Sigmoid colon (tissue), 7 donors: ENCODE data around the gene SLC39A11. TPM values are rescaled to one million over a fixed set of nuclear protein-coding genes. Genes with fewer than 3 reads are reported as not detected.

Experiments used
- DNase-seq: peaks from one replicate; pipeline ENCODE4 v3.0.0-alpha.2; 2019
- H3K27ac ChIP-seq, 4 donors: fragments of 200-600 bp; sonication (generic); one replicate each; pipeline ENCODE4 v1.5.1; 2016 to 2019; ENCODE audit warnings: mild to moderate bottlenecking in 1 of 4
- H3K27me3 ChIP-seq, 3 donors: fragments of 200-600 bp; sonication (generic); one replicate each; pipeline ENCODE4 v1.5.1; 2019; ENCODE audit warnings: mild to moderate bottlenecking in 1 of 3
- H3K36me3 ChIP-seq, 4 donors: fragments of 200-600 bp; sonication (generic); one replicate each; pipeline ENCODE4 v1.5.1; 2016 to 2019
- H3K4me1 ChIP-seq, 4 donors: fragments of 200-600 bp; sonication (generic); one replicate each; pipeline ENCODE4 v1.5.1; 2017 to 2019
- H3K4me3 ChIP-seq, 4 donors: fragments of 200-600 bp; sonication (generic); one replicate each; pipeline ENCODE4 v1.5.1; 2017 to 2019; ENCODE audit warnings: mild to moderate bottlenecking in 2 of 4, moderate library complexity in 1 of 4
- H3K9me3 ChIP-seq, 4 donors: fragments of 200-600 bp in 3 of 4; sonication (generic) in 3 of 4; one replicate each; pipeline versions ENCODE4 v1.5.1 to v1.6.1; 2013 to 2019
- EP300 ChIP-seq, 4 donors: sonication (generic); formaldehyde crosslinking; IDR thresholded peaks; one replicate each; pipeline ENCODE4 v1.6.1; 2017; ENCODE audit warnings: antibody characterized with exemption in 4 of 4
- POLR2A ChIP-seq, 2 donors: fragments of 450-650 bp; IDR thresholded peaks; one replicate each; pipeline ENCODE4 v1.6.1; 2016; ENCODE audit warnings: antibody characterized with exemption in 2 of 2, mild to moderate bottlenecking in 2 of 2, moderate library complexity in 2 of 2
- POLR2AphosphoS5 ChIP-seq, 4 donors: sonication (generic); formaldehyde crosslinking; IDR thresholded peaks; one replicate each; pipeline ENCODE4 v1.6.1; 2017; ENCODE audit warnings: antibody characterized with exemption in 4 of 4
- WGBS, 2 donors: extraction: QIAGEN DNeasy Blood & Tissue Kit; methylation state at CpG; one replicate each; pipeline ENCODE4 v1.1.7; 2013; 5-methylcytosine and 5-hydroxymethylcytosine counted together
- intact Hi-C: fragments of 100-400 bp; cut with DNase I; formaldehyde crosslinking; loops from one replicate; pipeline ENCODE4 v1.15.1; 2023
- polyA plus RNA-seq, 3 donors: library from polyadenylated mRNA; stranded (reverse); fragments of 200-250 nt; gene quantifications; one replicate each; pipeline ENCODE4 v1.2.3, GENCODE V29; 2013
- total RNA-seq, 4 donors: library from RNA; depleted of rRNA; stranded (reverse); fragments of >200 nt; gene quantifications; one replicate each; pipeline ENCODE4 v1.1.0, GENCODE V29; 2016
- TF ChIP-seq, protein P1 (sequence below), 4 experiments: fragments of 450-650 bp in 3 of 4; fragments of 200-600 bp in 1 of 4; IDR thresholded peaks; one replicate each; pipeline ENCODE4 v1.5.1; 2016 to 2019; ENCODE audit warnings: antibody characterized with exemption in 4 of 4, mild to moderate bottlenecking in 3 of 4, moderate library complexity in 2 of 4
- donor health status: healthy with polysubstance abuse.
- donor health status: Bipolar disorder and iron deficiency.
- donor health status: healthy.

The SLC39A11 gene
- total and polyA plus RNA-seq, 7 donors: 7.6 to 16.4 (median 8.4) TPM

DNA sequence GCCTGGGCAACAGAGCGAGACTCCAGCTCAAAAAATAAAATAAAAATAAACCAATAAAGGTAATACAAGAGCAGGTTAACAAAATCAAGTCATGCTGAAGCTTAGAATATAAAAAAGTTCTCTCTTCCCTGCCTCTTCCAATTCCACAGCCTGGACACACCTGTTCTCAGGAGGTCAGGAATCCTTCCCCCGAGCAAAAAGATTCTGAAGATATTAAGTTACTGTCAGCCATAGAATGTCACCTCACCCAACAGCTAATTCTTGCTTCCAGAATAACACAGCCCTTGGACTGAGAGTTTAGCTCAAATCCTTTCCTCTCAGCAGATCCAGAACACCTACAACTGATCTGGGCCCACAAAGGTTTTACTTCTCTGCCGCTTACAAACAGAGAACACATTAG is 27.1 kb downstream of the SLC39A11 start:
- no peaks in the 10 kb centered on the region for H3K27me3 ChIP-seq
- no peak overlapping the region for H3K4me3 ChIP-seq
- intact Hi-C loops: no loop called here
- H3K4me1 ChIP-seq: no peaks in the 10 kb centered on the region
- H3K27ac ChIP-seq: no peak overlapping the region
- WGBS, 2 donors: 96 to 97% methylated on average over 3 of the region's 3 CpGs
- H3K36me3 ChIP-seq: no peaks in the 10 kb centered on the region
- H3K9me3 ChIP-seq: no peaks in the 10 kb centered on the region
- DNase-seq: no peak
- TF ChIP-seq POLR2A (IDR thresholded peaks at IDR 0.05) (no peak), POLR2AphosphoS5 (IDR thresholded peaks at IDR 0.05) (no peak), EP300 (IDR thresholded peaks at IDR 0.05) (no peak)
- TF ChIP-seq, protein P1, sequence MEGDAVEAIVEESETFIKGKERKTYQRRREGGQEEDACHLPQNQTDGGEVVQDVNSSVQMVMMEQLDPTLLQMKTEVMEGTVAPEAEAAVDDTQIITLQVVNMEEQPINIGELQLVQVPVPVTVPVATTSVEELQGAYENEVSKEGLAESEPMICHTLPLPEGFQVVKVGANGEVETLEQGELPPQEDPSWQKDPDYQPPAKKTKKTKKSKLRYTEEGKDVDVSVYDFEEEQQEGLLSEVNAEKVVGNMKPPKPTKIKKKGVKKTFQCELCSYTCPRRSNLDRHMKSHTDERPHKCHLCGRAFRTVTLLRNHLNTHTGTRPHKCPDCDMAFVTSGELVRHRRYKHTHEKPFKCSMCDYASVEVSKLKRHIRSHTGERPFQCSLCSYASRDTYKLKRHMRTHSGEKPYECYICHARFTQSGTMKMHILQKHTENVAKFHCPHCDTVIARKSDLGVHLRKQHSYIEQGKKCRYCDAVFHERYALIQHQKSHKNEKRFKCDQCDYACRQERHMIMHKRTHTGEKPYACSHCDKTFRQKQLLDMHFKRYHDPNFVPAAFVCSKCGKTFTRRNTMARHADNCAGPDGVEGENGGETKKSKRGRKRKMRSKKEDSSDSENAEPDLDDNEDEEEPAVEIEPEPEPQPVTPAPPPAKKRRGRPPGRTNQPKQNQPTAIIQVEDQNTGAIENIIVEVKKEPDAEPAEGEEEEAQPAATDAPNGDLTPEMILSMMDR (IDR thresholded peaks at IDR 0.05): no peak

- H3K4me1 ChIP-seq: no peaks in the 10 kb centered on the region
- no peaks in the 10 kb centered on the region for H3K27me3 ChIP-seq
- no peak for TF ChIP-seq POLR2A (IDR thresholded peaks at IDR 0.05)
- TF ChIP-seq, protein P1 (IDR thresholded peaks at IDR 0.05): no peak
- no peak for TF ChIP-seq POLR2AphosphoS5 (IDR thresholded peaks at IDR 0.05)
- TF ChIP-seq EP300 (IDR thresholded peaks at IDR 0.05): no peak
- DNase-seq: no peak
- intact Hi-C loops: no loop called here
- WGBS, 2 donors: 73 to 90% methylated on average over 6 of the region's 6 CpGs
- no peaks in the 10 kb centered on the region for H3K36me3 ChIP-seq
- H3K4me3 ChIP-seq: no peak overlapping the region
- no peaks in the 10 kb centered on the region for H3K9me3 ChIP-seq
- no peak overlapping the region for H3K27ac ChIP-seq
Observed at GRCh38 chr17:73064084-73064938, 28.2 kb downstream of the SLC39A11 start.

DNA sequence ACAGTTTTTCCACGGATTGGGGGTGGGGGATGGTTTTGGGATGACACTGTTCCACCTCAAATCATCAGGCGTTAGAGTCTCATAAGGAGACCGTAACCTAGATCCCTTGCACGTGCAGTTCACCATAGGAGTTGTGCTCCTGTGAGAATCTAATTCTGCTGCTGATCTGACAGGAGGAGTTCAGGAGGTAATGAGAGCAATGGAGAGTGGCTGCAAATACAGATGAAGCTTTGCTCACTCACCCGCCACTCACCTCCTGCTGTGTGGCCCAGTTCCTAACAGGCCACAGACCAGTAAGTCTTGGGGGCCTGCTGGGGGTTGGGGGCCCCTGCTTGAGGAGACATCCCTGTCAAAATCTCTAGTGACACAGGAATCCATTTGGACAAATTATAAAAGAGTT is 29.8 kb downstream of the SLC39A11 start:
- TF ChIP-seq, protein P1 (IDR thresholded peaks at IDR 0.05): no peak
- TF ChIP-seq POLR2AphosphoS5 (IDR thresholded peaks at IDR 0.05): no peak
- no peak for TF ChIP-seq EP300 (IDR thresholded peaks at IDR 0.05)
- no peak for TF ChIP-seq POLR2A (IDR thresholded peaks at IDR 0.05)
- no peak for DNase-seq
- WGBS, 2 donors: 95 to 96% methylated on average over 5 of the region's 5 CpGs
- Histone ChIP-seq H3K4me1 (no peaks in the 10 kb centered on the region), H3K9me3 (no peaks in the 10 kb centered on the region), H3K27me3 (no peaks in the 10 kb centered on the region), H3K27ac (no peak overlapping the region), H3K4me3 (no peak overlapping the region), H3K36me3 (no peaks in the 10 kb centered on the region)
- intact Hi-C loops: no loop called here

GRCh38 chr17:73061161-73061560 is 31.3 kb downstream of the SLC39A11 start:
- 92 to 94% methylated on average over 4 of the region's 4 CpGs for WGBS, 2 donors

More at GRCh38 chr17:73061161-73061560, 31.3 kb downstream of the SLC39A11 start:
- DNase-seq: no peak
- intact Hi-C loops: no loop called here
- Histone ChIP-seq H3K27ac (no peak overlapping the region), H3K9me3 (no peaks in the 10 kb centered on the region), H3K27me3 (no peaks in the 10 kb centered on the region), H3K4me1 (no peaks in the 10 kb centered on the region), H3K36me3 (no peaks in the 10 kb centered on the region), H3K4me3 (no peak overlapping the region)
- TF ChIP-seq, protein P1 (IDR thresholded peaks at IDR 0.05): no peak
- TF ChIP-seq POLR2A (IDR thresholded peaks at IDR 0.05) (no peak), POLR2AphosphoS5 (IDR thresholded peaks at IDR 0.05) (no peak), EP300 (IDR thresholded peaks at IDR 0.05) (no peak)
